Measurements from ENCODE around the gene NEK2. TPM values are rescaled to one million over a fixed set of nuclear protein-coding genes. Genes with fewer than 3 reads are reported as not detected.

NEK2 gene
- total RNA-seq, 3 donors from 2014 or later (not counting 1 experiment from before 2014, with no cell fraction given), result 0.78 to 1.0 (median 0.99) TPM

DNA sequence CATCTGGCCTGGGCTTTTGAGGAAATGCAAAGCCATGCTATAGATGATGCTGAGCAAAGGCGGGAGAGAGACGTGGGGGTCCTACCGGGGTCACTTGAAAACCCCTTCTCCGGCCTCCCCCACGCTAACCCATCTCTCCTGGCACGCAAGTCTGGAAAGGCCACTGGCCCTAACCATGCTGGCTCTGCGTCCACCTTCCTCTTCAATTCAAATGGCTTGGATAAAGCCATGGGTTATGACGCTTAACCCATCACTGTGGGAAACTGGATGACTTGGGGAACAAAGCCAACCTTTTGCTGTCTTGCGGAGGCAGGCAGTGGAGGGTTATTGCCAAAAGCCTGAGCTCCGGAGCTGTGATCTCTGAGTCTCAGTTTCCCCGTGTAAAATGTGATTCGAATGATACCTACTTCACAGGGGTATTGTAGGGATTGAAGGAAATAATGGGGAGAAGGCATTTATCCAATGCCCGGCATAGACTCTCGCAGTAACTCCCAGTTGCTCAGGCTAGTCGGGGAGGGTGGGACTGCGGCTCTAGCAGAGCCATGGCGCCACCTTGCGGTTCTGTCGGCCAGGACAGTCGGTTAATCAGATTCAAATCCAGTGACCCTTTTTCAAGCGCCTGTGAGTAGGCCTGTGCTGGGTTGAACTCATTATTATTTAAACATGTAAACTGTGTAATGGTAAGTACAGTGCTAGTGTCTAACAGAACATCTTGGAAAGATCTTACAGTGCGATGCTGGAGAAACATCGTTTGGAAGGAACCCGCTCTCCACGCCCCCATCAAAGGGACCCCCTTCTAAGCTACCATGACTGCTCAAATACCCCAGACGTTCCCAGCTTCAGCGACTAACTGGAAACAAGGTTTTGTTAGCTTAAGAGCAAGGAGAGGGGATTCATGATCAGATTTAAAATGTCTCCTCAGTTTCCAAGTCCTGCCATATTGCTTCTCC is 20.3 kb downstream of the NEK2 start:
- Histone ChIP-seq H3K27me3 (ENCODE audit: control insufficient read depth, insufficient read depth, low read length) (no peaks in the 10 kb centered on the region), H3K4me3 (ENCODE audit: low read length) (no peak overlapping the region), H3K4me1 (ENCODE audit: control insufficient read depth, insufficient read depth, low read length) (peaks cover 4% of the 10 kb centered on the region), H3K9me3 (ENCODE audit: control insufficient read depth, insufficient read depth, low read length) (no peaks in the 10 kb centered on the region), H3K27ac (ENCODE audit: low read length) (no peak overlapping the region), H3K36me3 (ENCODE audit: control insufficient read depth, insufficient read depth, low read length) (no peaks in the 10 kb centered on the region)
- no peaks in the 10 kb centered on the region for H3K9me3 Mint-ChIP-seq
- DNase-seq (peak; percentile 72 to 89), ATAC-seq (peak; percentile 87 to 99 (median 98))
- TF ChIP-seq CTCF (IDR thresholded peaks at IDR 0.05), result peak; percentile 88
- H3K27ac Mint-ChIP-seq, result no peak overlapping the region
- intact Hi-C loops (cut with micrococcal nuclease), result loop anchor here (1.0 kb wide), 4 partner anchors 78 to 332 kb away; no protein-coding TSS in a partner anchor
- H3K36me3 Mint-ChIP-seq, result no peaks in the 10 kb centered on the region
- 51% methylated on average over 26 of the region's 27 CpGs for WGBS (ENCODE audit: insufficient coverage)
- no peak overlapping the region for H3K4me3 Mint-ChIP-seq
- H3K4me1 Mint-ChIP-seq, result peaks cover 5% of the 10 kb centered on the region in 2 donors
- no peaks in the 10 kb centered on the region for H3K27me3 Mint-ChIP-seq (ENCODE audit: low read depth in 2 of 2)

GRCh38 chr1:211653959-211654496 is 21.4 kb downstream of the NEK2 start:
- peaks cover 5% of the 10 kb centered on the region in 2 donors for H3K4me1 Mint-ChIP-seq
- Histone ChIP-seq H3K27ac (ENCODE audit: low read length) (no peak overlapping the region), H3K4me3 (ENCODE audit: low read length) (no peak overlapping the region), H3K27me3 (ENCODE audit: control insufficient read depth, insufficient read depth, low read length) (no peaks in the 10 kb centered on the region), H3K4me1 (ENCODE audit: control insufficient read depth, insufficient read depth, low read length) (peaks cover 4% of the 10 kb centered on the region), H3K9me3 (ENCODE audit: control insufficient read depth, insufficient read depth, low read length) (no peaks in the 10 kb centered on the region), H3K36me3 (ENCODE audit: control insufficient read depth, insufficient read depth, low read length) (no peaks in the 10 kb centered on the region)
- TF ChIP-seq CTCF (IDR thresholded peaks at IDR 0.05), result no peak
- ATAC-seq (no peak), DNase-seq (no peak)
- 74% methylated on average over 9 of the region's 9 CpGs for WGBS (ENCODE audit: insufficient coverage)
- H3K27me3 Mint-ChIP-seq (ENCODE audit: low read depth in 2 of 2), result no peaks in the 10 kb centered on the region
- intact Hi-C loops (cut with micrococcal nuclease), result no loop called here
- no peaks in the 10 kb centered on the region for H3K9me3 Mint-ChIP-seq
- no peak overlapping the region for H3K27ac Mint-ChIP-seq
- no peak overlapping the region for H3K4me3 Mint-ChIP-seq
- no peaks in the 10 kb centered on the region for H3K36me3 Mint-ChIP-seq

GRCh38 chr1:211653293-211653692 is 22.1 kb downstream of the NEK2 start:
- Mint-ChIP-seq H3K27ac (no peak overlapping the region), H3K27me3 (ENCODE audit: low read depth in 2 of 2) (no peaks in the 10 kb centered on the region), H3K4me1 (peaks cover 5% of the 10 kb centered on the region in 2 donors), H3K9me3 (no peaks in the 10 kb centered on the region), H3K4me3 (no peak overlapping the region), H3K36me3 (no peaks in the 10 kb centered on the region)
- H3K27me3 ChIP-seq (ENCODE audit: control insufficient read depth, insufficient read depth, low read length), result no peaks in the 10 kb centered on the region
- H3K27ac ChIP-seq (ENCODE audit: low read length), result no peak overlapping the region
- H3K4me3 ChIP-seq (ENCODE audit: low read length), result no peak overlapping the region
- intact Hi-C loops (cut with micrococcal nuclease), result no loop called here
- peaks cover 4% of the 10 kb centered on the region for H3K4me1 ChIP-seq (ENCODE audit: control insufficient read depth, insufficient read depth, low read length)
- no peaks in the 10 kb centered on the region for H3K9me3 ChIP-seq (ENCODE audit: control insufficient read depth, insufficient read depth, low read length)
- DNase-seq (no peak), ATAC-seq (no peak)
- no peak for TF ChIP-seq CTCF (IDR thresholded peaks at IDR 0.05)
- 87% methylated on average over 4 of the region's 4 CpGs for WGBS (ENCODE audit: insufficient coverage)
- H3K36me3 ChIP-seq (ENCODE audit: control insufficient read depth, insufficient read depth, low read length), result no peaks in the 10 kb centered on the region
